Neural cell (in vitro differentiated cells): ENCODE data around the gene RUNX1.

ENCODE experiments used
- EZH2 ChIP-seq: fragments of 200-600, 300-800 bp; shearing (Covaris generic), sonication (generic); IDR thresholded peaks from 2 replicates; pipeline ENCODE4 v1.6.1; 2014; ENCODE audit warnings: antibody characterized with exemption, low read length, borderline replicate concordance, mild to moderate bottlenecking; ENCODE audit not compliant: insufficient read depth, poor library complexity, severe bottlenecking
- TAF1 ChIP-seq: IDR thresholded peaks from 2 replicates; pipeline ENCODE4 v1.6.1; 2012; ENCODE audit warnings: low read depth
- TF ChIP-seq, protein P1 (sequence below): fragments of 450-650 bp; IDR thresholded peaks from 2 replicates; pipeline ENCODE4 v1.5.1; 2014; ENCODE audit warnings: antibody characterized with exemption, mild to moderate bottlenecking, moderate library complexity; ENCODE audit not compliant: poor library complexity, severe bottlenecking

DNA sequence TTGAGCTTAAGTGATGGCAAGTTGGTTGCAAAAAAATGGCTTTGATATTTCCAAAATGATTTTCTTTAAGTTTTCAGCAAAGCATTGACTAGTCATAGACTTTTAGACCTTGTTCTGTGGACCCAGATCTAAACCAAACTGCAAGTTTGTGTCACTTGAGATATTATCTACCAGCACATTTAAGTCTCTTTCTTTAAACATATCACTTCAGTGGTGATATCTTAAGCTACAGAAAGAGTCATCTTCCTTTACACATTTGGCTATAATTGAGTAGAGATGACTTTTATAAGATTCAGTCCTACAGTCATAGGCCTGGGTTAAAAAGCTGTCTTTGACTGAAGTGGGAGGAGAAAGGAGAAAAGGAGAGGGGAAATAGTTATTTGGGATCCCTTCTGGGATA lies 95.2 kb downstream of the RUNX1 start:
- TF ChIP-seq TAF1 (no peak), EZH2 (no peak)
- TF ChIP-seq, protein P1, sequence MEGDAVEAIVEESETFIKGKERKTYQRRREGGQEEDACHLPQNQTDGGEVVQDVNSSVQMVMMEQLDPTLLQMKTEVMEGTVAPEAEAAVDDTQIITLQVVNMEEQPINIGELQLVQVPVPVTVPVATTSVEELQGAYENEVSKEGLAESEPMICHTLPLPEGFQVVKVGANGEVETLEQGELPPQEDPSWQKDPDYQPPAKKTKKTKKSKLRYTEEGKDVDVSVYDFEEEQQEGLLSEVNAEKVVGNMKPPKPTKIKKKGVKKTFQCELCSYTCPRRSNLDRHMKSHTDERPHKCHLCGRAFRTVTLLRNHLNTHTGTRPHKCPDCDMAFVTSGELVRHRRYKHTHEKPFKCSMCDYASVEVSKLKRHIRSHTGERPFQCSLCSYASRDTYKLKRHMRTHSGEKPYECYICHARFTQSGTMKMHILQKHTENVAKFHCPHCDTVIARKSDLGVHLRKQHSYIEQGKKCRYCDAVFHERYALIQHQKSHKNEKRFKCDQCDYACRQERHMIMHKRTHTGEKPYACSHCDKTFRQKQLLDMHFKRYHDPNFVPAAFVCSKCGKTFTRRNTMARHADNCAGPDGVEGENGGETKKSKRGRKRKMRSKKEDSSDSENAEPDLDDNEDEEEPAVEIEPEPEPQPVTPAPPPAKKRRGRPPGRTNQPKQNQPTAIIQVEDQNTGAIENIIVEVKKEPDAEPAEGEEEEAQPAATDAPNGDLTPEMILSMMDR: no peak
